GM10847 (cell line): ENCODE results near the gene ZP1.

Experiments
- POLR2A ChIP-seq: IDR thresholded peaks from 2 replicates; pipeline ENCODE4 v1.6.1; 2011; ENCODE audit not compliant: insufficient read length; ENCODE audit errors: extremely low read depth

Gene ZP1

GRCh38 chr11:60879971-60880588 is 12.7 kb downstream of the ZP1 start:
- TF ChIP-seq POLR2A = no peak

- TF ChIP-seq POLR2A = no peak
Measured at GRCh38 chr11:60880643-60881282, 13.4 kb downstream of the ZP1 start.

GRCh38 chr11:60887556-60887955 is 20.2 kb downstream of the ZP1 start:
- TF ChIP-seq POLR2A = no peak

- TF ChIP-seq POLR2A = no peak
Measured at GRCh38 chr11:60889869-60890311, 22.5 kb downstream of the ZP1 start.

GRCh38 chr11:60890696-60891095 is 23.4 kb downstream of the ZP1 start:
- no peak for TF ChIP-seq POLR2A

GRCh38 chr11:60891103-60891741 is 23.9 kb downstream of the ZP1 start:
- no peak for TF ChIP-seq POLR2A

- no peak for TF ChIP-seq POLR2A
Measured at GRCh38 chr11:60895687-60896086, 28.3 kb downstream of the ZP1 start.

- no peak for TF ChIP-seq POLR2A
Measured at GRCh38 chr11:60897496-60897895, 30.2 kb downstream of the ZP1 start.

- TF ChIP-seq POLR2A = no peak
Measured at GRCh38 chr11:60899046-60899936, 31.9 kb downstream of the ZP1 start.

GRCh38 chr11:60899977-60900376 is 32.6 kb downstream of the ZP1 start:
- TF ChIP-seq POLR2A = no peak

GRCh38 chr11:60900673-60901404 is 33.5 kb downstream of the ZP1 start:
- no peak for TF ChIP-seq POLR2A

GRCh38 chr11:60902625-60903024 is 35.3 kb downstream of the ZP1 start:
- TF ChIP-seq POLR2A = no peak

- TF ChIP-seq POLR2A = no peak
Measured at GRCh38 chr11:60905047-60905446, 37.7 kb downstream of the ZP1 start.

- no peak for TF ChIP-seq POLR2A
Measured at GRCh38 chr11:60905551-60906113, 38.3 kb downstream of the ZP1 start.
